ENCODE results near the gene RILP. TPM values are rescaled to one million over a fixed set of nuclear protein-coding genes. Genes with fewer than 3 reads are reported as not detected.

Gene RILP
- total RNA-seq, 4 donors from 2014 or later = 24.6 to 94.8 (median 46.5) TPM

DNA sequence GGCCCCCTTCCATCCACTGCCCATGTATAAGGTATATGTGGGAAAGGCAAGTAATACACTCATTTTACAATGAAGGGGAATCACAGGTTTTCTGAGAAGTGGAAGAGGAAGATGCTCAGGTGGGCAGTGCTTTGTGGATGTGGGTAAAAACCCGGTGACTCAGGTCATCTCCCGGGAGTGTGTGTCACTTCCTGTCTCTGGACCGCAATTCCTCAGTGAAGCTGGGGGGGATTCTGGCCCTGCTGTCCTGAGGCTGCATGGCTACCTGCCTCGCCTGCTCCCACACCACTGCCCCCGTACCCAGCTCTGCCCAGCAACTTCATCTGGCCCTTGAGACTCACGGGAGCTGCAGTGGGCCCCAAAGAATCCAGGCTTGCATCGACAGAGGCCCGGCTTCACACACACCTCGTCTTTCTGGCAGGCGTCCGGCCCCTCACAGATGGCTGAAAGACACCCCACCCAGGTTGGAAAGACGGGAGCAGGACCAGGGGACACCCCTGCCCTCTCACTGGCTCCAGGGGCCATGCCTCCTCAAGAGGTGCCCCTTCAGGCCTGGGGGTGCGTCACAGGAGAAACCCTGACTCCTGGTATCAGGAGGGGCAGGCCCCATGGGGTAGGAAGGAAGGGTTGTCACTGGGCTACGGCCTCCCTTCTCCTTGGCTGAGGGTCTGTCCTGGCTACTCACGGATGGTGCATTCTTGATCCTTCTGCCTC lies 5.0 kb downstream of the RILP start:
- TF ChIP-seq, protein P1, sequence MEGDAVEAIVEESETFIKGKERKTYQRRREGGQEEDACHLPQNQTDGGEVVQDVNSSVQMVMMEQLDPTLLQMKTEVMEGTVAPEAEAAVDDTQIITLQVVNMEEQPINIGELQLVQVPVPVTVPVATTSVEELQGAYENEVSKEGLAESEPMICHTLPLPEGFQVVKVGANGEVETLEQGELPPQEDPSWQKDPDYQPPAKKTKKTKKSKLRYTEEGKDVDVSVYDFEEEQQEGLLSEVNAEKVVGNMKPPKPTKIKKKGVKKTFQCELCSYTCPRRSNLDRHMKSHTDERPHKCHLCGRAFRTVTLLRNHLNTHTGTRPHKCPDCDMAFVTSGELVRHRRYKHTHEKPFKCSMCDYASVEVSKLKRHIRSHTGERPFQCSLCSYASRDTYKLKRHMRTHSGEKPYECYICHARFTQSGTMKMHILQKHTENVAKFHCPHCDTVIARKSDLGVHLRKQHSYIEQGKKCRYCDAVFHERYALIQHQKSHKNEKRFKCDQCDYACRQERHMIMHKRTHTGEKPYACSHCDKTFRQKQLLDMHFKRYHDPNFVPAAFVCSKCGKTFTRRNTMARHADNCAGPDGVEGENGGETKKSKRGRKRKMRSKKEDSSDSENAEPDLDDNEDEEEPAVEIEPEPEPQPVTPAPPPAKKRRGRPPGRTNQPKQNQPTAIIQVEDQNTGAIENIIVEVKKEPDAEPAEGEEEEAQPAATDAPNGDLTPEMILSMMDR (IDR thresholded peaks at IDR 0.05; ENCODE audit: low read depth) = no peak

DNA sequence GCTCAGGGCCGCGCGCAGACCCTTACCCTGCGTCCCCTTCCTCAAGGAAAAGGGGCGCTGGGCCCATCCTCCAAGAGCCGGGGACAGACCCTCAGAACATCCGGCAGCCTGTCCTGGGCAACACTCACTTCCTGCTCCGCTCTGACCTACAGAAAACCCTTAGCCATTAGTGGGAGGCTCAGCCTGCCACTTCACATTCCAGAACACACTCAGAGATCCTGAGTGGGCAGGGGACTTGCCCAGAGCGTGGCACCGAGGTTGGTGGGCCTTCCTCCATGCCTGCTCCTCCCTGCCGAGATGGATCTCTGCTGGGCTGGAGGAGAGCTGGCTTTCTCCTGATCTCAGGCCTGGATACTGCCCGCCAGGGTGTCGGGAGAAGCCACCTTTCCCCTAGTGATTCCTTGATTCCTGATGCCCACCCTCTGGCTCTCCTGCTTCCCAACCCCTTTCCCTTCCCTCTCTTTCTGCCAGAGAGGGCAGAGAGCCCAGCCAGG lies 5.6 kb downstream of the RILP start:
- TF ChIP-seq, protein P1 (IDR thresholded peaks at IDR 0.05; ENCODE audit: low read depth) = no peak

DNA sequence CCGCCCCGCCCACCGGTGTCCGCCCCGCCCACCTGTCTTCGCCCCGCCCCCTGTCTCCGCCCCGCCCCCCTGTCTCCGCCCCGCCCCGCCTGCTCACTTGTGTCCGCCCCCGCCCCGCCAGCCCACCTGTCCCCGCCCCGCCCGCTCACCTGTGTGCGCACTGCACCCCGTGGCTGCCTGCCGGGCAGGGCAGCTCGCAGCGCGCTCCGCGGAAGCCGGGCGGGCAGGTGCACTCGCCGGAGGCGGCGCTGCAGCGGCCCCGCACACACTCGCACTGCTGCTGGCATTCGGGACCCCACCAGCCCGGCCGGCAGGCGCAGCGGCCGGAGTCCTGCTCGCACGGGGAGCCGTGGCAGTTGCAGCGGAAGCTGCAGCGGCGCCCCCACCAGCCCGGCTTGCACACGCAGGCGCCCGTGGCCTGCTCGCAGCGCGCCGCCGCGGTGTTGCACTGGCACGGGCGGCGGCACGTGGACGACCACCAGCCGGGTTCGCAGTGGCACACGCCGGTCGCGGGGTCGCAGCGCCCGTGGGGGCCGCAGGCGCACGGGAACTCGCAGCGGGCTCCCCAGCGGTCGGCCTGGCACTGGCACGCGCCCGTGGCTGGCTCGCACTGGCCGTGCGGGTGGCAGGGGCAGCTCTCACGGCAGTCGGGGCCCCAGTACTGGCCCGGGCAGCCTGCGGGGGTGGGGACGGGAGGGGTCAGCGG lies 6.2 kb downstream of the RILP start:
- TF ChIP-seq, protein P1 (IDR thresholded peaks at IDR 0.05; ENCODE audit: low read depth) = no peak

DNA sequence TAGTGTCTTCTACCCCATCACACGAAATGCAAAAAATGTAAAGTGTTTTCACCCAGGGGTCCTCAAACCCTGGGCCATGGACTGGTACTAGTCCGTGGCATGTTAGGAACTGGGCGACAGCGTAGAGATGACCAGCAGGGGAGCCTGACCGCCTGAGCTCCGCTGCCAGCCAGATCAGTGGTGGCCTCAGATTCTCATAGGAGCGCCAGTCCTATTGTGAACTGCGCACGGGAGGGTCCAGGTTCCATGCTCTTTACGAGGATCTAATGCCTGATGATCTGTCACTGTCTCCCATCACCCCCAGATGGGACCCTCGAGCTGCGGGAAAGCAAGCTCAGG lies 8.6 kb downstream of the RILP start:
- TF ChIP-seq, protein P1 (IDR thresholded peaks at IDR 0.05; ENCODE audit: low read depth) = no peak

DNA sequence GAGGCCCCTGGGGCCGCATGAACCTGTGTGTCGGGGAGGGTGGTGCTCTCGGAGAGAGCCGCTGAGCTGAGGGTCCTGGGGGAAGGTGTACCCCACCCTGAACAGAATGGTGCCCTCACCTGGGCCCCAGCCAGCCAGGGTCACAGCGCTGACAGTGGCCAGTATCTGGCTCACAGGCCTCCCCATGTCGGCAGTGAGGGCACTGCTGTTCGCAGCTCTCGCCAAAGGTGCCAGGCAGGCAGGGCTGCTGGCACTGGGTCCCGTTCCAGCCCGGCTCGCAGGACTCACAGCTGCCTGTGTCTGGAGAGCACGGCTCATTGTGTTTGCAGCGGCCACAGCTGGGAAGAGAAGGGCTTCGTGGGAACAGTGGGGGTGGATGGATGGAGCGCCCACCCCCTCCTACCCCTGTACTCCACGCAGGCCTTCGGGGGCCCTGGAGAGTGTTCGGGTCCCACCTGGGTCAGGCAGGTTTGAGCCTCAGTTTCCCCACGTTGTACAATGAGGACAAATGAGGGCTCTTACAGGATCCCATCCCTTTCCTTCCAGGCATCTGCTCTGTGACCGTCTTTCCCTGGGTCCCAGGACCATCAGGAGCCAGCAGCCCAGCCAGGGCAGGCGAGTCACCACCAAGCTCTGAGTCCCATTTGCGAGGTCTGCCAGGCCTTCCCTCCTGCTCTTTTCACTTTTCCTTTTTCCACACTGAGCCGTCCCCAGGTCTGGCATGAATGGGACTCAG lies 9.2 kb downstream of the RILP start:
- TF ChIP-seq, protein P1 (IDR thresholded peaks at IDR 0.05; ENCODE audit: low read depth) = no peak

DNA sequence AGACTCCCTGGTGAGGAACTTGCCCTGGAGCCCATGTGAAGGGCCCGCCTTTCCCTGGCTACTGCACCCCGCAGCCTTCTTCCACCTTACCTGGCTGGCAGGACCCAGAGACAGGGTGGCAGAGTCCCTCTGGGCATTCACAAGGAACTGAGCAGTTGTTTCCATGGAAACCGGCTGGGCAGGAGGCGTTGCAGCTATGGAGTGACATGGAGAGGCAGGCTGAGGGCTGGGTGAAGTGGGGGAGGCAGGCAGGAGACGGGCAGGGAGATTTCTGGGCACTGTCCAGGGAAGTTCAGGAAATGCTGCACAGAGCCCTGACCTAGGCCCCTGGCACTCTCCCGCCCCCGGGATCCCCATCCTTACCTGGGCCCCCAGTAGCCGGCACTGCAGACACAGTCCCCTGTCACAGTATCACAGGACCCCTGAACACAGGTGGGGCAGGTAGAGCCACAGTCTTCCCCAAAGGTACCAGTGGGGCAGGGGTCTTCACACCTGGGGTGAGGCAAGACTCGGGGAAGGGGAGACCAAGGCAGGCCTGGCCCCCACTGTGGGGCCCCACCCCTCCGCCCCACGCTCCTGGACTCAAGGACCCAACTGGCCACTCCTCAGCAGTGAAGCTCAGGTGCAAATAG lies 10.0 kb downstream of the RILP start:
- TF ChIP-seq, protein P1 (IDR thresholded peaks at IDR 0.05; ENCODE audit: low read depth) = no peak

Data from subcutaneous adipose tissue (tissue), 4 donors.